HUES64 (cell line): ENCODE results near the gene MRPL14. TPM values are rescaled to one million over a fixed set of nuclear protein-coding genes. Genes with fewer than 3 reads are reported as not detected.
A peak's percentile ranks its signal among the peaks of the same experiment; 100 is the strongest.

Source experiments
- H3K27ac ChIP-seq: 2 replicates; pipeline ENCODE4 v1.7.0; 2013; ENCODE audit warnings: low read depth, low read length, inconsistent platforms
- H3K27me3 ChIP-seq: 2 replicates; pipeline ENCODE4 v1.6.1; 2013; ENCODE audit warnings: mild to moderate bottlenecking, low read length; ENCODE audit not compliant: insufficient read depth
- H3K36me3 ChIP-seq: 2 replicates; pipeline ENCODE4 v1.6.1; 2013; ENCODE audit warnings: mild to moderate bottlenecking, low read length; ENCODE audit not compliant: insufficient read depth
- H3K4me1 ChIP-seq: 2 replicates; pipeline ENCODE4 v1.6.1; 2013; ENCODE audit warnings: mild to moderate bottlenecking, low read length, moderate library complexity; ENCODE audit not compliant: insufficient read depth
- H3K4me3 ChIP-seq: 2 replicates; pipeline ENCODE4 v1.5.1; 2013; ENCODE audit warnings: mild to moderate bottlenecking, low read length, moderate library complexity
- H3K9ac ChIP-seq: 2 replicates; pipeline ENCODE4 v1.6.1; 2013; ENCODE audit warnings: mild to moderate bottlenecking, low read depth, low read length
- H3K9me3 ChIP-seq: 2 replicates; pipeline ENCODE4 v1.6.1; 2013; ENCODE audit warnings: low read depth, low read length; ENCODE audit not compliant: insufficient read depth
- WGBS: fragments of 150-250, 120-280 bp; methylation state at CpG from one replicate; pipeline ENCODE4 v1.1.7; 2013; ENCODE audit warnings: missing lambda C conversion rate; 5-methylcytosine and 5-hydroxymethylcytosine counted together
- polyA plus RNA-seq, 2 experiments: library from polyadenylated mRNA; stranded (reverse); fragments of 50-300 nt; gene quantifications; one replicate each; pipeline ENCODE4 v1.2.3, GENCODE V29; 2013

Gene MRPL14
- polyA plus RNA-seq (2013, experiment 1 of 2), result 73.2 TPM
- polyA plus RNA-seq (2013, experiment 2 of 2), result 69.5 TPM

- H3K27me3 ChIP-seq, result 0 out of 2 replicates have a peak, but pooled peaks cover 3% of the 10 kb centered on the region
- under 1% methylated on average over 59 of the region's 80 CpGs for WGBS
- peak within 1 kb of the TSS; percentile 68 for H3K27ac ChIP-seq
- no peaks in the 10 kb centered on the region for H3K9me3 ChIP-seq
- peaks cover 6% of the 10 kb centered on the region for H3K36me3 ChIP-seq
- peak within 1 kb of the TSS; percentile 89 for H3K4me3 ChIP-seq
- H3K9ac ChIP-seq, result peak within 1 kb of the TSS; percentile 77
- peaks cover 42% of the 10 kb centered on the region for H3K4me1 ChIP-seq
Measured at GRCh38 chr6:44127186-44128019, at the start of gene MRPL14, which contains the start of gene TMEM63B. Gene MRPL14, minus strand, starts transcription at chr6:44127452. Its CDS starts 10,841 bp downstream, at chr6:44116611. Gene TMEM63B, plus strand, starts transcription at chr6:44127554. Its CDS starts 7,031 bp downstream, at chr6:44134585.

DNA sequence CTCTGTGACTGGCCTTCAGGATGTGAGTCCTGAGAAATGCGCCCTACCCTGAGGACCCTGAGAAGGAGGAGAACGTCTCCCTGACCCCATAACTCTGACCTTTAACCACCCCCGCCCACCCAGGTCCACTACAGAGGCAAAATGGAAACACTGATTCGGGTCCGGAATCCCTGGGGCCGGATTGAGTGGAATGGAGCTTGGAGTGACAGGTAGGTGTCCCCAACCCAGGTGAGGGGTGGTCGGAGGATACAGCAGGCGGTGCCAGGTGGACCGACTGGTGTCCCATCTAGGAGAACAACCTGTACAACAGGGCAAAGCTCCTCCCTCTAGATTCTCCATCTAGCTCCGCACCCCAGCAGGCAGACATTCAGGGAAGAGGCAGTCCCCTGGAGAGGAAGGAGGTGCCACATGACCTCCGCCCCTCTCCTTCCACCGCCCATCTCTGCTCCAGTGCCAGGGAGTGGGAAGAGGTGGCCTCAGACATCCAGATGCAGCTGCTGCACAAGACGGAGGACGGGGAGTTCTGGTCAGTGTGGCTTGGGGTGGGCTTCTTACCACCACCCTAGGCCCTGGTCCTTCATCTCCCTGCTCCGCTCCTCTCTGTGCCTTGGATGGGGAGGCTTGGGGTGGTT, 49.0 kb upstream of the MRPL14 start:
- 87% methylated on average over 13 of the region's 15 CpGs for WGBS
- no peak overlapping the region for H3K4me3 ChIP-seq
- no peak overlapping the region for H3K9ac ChIP-seq
- H3K9me3 ChIP-seq, result no peaks in the 10 kb centered on the region
- no peaks in the 10 kb centered on the region for H3K36me3 ChIP-seq
- H3K4me1 ChIP-seq, result no peaks in the 10 kb centered on the region
- H3K27ac ChIP-seq, result no peak overlapping the region
- H3K27me3 ChIP-seq, result no peaks in the 10 kb centered on the region

DNA sequence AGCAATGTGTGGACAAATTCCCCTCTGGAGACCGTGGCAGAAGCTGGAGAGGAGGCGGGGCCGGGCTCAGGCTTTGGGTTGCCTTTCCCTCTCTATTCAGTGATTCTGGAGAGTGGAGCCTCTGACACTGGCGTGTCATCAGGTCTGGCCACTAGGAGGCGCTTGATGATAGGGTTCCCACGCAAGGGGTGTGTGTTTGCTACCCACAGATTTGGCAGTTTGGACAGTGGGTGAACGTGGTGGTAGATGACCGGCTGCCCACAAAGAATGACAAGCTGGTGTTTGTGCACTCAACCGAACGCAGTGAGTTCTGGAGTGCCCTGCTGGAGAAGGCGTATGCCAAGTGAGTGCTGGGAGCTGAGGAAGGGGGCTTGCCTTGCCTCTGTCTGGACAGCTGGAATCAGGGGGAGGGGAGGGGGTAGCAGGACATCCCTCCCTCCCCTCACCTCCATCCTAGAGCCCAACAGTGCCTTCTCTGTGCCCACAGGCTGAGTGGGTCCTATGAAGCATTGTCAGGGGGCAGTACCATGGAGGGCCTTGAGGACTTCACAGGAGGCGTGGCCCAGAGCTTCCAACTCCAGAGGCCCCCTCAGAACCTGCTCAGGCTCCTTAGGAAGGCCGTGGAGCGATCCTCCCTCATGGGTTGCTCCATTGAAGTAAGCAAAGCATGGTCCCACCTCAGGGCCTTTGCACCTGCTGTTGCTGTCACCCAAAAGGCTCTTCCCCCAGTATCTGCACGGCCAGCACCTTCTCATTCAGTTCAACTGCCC, 45.7 kb upstream of the MRPL14 start:
- Histone ChIP-seq H3K9me3 (no peaks in the 10 kb centered on the region), H3K9ac (no peak overlapping the region), H3K27ac (no peak overlapping the region), H3K36me3 (no peaks in the 10 kb centered on the region), H3K4me1 (no peaks in the 10 kb centered on the region), H3K27me3 (no peaks in the 10 kb centered on the region), H3K4me3 (no peak overlapping the region)
- 37% methylated on average over 15 of the region's 15 CpGs for WGBS

DNA sequence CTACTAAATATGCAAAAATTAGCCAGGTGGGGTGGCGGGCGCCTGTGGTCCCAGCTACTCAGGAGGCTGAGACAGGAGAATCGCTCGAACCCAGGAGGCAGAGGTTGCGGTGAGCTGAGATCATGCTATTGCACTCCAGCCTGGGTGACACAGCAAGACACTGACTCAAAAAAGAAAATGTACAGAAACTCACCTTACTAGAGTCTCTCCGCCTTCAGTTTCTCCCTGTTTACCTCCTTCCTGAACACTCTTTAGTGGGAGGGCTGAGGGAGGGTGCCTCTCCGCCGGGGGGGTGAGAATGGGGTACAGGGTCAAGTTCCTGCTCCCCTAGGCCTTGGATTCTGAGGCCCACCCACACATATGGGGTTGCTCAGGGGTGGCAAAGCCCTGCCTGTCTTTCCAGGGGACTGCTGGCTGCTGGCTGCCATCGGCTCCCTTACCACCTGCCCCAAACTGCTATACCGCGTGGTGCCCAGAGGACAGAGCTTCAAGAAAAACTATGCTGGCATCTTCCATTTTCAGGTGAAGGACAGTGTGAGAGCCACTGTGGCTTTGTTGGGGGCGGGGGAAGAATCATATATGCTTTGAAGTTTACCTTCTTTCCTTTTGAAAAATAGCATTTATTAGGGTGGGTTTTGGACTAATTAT, 44.8 kb upstream of the MRPL14 start:
- WGBS, result 88% methylated on average over 11 of the region's 12 CpGs
- H3K4me1 ChIP-seq, result peaks cover 1% of the 10 kb centered on the region; the same call in 1 of the 2 replicates
- H3K9ac ChIP-seq, result no peak overlapping the region
- no peaks in the 10 kb centered on the region for H3K36me3 ChIP-seq
- no peaks in the 10 kb centered on the region for H3K9me3 ChIP-seq
- H3K27ac ChIP-seq, result no peak overlapping the region
- no peaks in the 10 kb centered on the region for H3K27me3 ChIP-seq
- H3K4me3 ChIP-seq, result no peak overlapping the region

GRCh38 chr6:44169886-44170570, 42.8 kb upstream of the MRPL14 start:
- Histone ChIP-seq H3K27me3 (no peaks in the 10 kb centered on the region), H3K36me3 (no peaks in the 10 kb centered on the region), H3K4me3 (no peak overlapping the region), H3K9me3 (no peaks in the 10 kb centered on the region), H3K9ac (no peak overlapping the region), H3K4me1 (peaks cover 11% of the 10 kb centered on the region), H3K27ac (no peak overlapping the region)
- 83% methylated on average over 9 of the region's 10 CpGs for WGBS

DNA sequence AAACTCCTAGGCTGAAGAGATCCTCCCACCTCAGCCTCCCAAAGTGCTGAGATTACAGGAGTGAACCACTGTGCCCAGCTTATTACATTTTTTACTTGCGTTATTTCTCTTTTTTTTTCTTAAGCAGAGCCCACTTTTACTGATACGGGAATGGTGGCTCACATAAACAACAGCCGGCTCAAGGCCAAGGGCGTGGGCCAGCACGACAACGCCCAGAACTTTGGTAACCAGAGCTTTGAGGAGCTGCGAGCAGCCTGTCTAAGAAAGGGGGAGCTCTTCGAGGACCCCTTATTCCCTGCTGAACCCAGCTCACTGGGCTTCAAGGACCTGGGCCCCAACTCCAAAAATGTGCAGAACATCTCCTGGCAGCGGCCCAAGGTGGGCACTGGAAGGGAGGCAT, 41.9 kb upstream of the MRPL14 start:
- Histone ChIP-seq H3K9me3 (no peaks in the 10 kb centered on the region), H3K36me3 (no peaks in the 10 kb centered on the region), H3K4me1 (peaks cover 11% of the 10 kb centered on the region), H3K9ac (no peak overlapping the region), H3K27me3 (no peaks in the 10 kb centered on the region), H3K27ac (no peak overlapping the region), H3K4me3 (no peak overlapping the region)
- WGBS, result 92% methylated on average over 9 of the region's 9 CpGs

GRCh38 chr6:44167567-44167966, 40.3 kb upstream of the MRPL14 start:
- 97% methylated on average over 1 of the region's 1 CpG for WGBS

GRCh38 chr6:44166591-44167184, 39.4 kb upstream of the MRPL14 start:
- 24% methylated on average over 16 of the region's 16 CpGs for WGBS
- Histone ChIP-seq H3K9me3 (no peaks in the 10 kb centered on the region), H3K9ac (no peak overlapping the region), H3K4me3 (no peak overlapping the region), H3K27ac (peak overlapping the region; percentile 38; the same call in 1 of the 2 replicates), H3K36me3 (no peaks in the 10 kb centered on the region), H3K27me3 (no peaks in the 10 kb centered on the region), H3K4me1 (peaks cover 16% of the 10 kb centered on the region)

More at GRCh38 chr6:44167567-44167966, 40.3 kb upstream of the MRPL14 start:
- no peaks in the 10 kb centered on the region for H3K27me3 ChIP-seq
- peaks cover 16% of the 10 kb centered on the region for H3K4me1 ChIP-seq
- no peak overlapping the region for H3K4me3 ChIP-seq
- no peak overlapping the region for H3K9ac ChIP-seq
- H3K27ac ChIP-seq, result no peak overlapping the region
- no peaks in the 10 kb centered on the region for H3K9me3 ChIP-seq
- H3K36me3 ChIP-seq, result no peaks in the 10 kb centered on the region

DNA sequence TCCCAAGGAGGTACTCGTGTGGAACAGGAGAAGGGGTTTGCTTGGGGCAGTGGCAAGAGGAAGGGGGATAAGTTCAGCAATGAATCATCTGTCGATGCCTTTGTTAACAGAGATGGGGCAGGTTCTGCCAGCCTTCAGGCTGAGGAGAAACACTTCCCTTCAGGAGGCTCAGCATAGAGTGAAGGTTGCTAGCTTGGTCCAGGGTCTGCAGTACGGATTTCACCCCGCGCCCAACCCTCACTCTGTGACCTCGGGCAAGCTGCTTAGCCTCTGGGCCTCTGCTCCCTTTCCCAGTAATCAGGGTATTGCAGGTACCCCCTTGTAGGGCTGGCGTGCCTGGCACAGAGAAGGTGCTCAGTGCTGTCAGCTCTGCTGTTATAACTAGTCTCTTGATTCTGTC, 38.9 kb upstream of the MRPL14 start:
- peak overlapping the region; percentile 23; the same call in 1 of the 2 replicates for H3K27ac ChIP-seq
- H3K36me3 ChIP-seq, result no peaks in the 10 kb centered on the region
- H3K4me1 ChIP-seq, result peaks cover 16% of the 10 kb centered on the region
- 76% methylated on average over 7 of the region's 7 CpGs for WGBS
- H3K27me3 ChIP-seq, result no peaks in the 10 kb centered on the region
- H3K9ac ChIP-seq, result no peak overlapping the region
- H3K4me3 ChIP-seq, result no peak overlapping the region
- H3K9me3 ChIP-seq, result no peaks in the 10 kb centered on the region
